Fibroblast of skin of abdomen (primary cell): ENCODE measurements around the gene ANXA5.

Experiments used
- DNase-seq: peaks from one replicate; pipeline ENCODE4 v3.0.0-alpha.2; 2013

ANXA5 gene

DNA sequence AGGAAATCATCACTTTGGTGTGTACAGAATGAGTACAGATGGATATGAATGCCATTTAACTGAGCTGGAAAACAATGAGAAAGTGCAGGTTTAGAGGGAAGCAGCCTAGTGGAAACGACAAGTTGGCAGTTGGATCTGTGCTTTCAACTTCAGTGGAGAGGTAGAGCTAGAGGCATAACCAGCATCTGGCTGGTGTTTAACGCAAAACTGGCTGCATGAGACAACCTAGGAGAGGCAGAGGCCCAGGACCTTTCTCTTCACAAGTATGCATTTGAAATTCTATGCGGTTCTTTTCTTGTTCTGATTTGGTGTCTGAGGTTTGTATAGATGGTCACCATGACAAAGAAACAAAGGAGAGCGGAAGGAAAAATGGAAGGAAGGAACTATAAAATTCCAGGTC, 63.1 kb downstream of the ANXA5 start:
- no peak for DNase-seq

DNA sequence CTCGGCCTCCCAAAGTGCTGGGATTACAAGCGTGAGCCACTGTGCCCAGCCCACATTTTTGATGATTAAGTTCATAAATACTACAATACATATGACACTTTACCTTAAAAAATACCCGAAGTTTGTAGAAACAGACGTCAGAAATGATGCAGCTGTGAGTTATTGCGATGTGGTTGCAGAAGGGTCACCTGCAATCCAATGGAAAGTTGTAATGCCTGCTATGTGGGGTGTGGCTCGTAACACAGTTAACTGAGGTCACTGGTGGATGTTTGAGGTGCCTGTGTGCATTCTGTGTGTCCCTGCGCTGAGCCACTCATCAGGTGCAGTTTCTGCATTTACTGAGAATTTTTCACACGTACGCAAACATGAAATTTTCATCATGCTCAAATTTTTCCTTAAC, 64.1 kb downstream of the ANXA5 start:
- DNase-seq: no peak
